IPS-18c (cell line): ENCODE results near the gene HOXC9.

ENCODE experiments used
- H3K4me3 ChIP-seq: 2 replicates; pipeline ENCODE4 v1.7.0; 2013; ENCODE audit warnings: low read depth, mild to moderate bottlenecking, low read length, moderate library complexity; ENCODE audit not compliant: insufficient read depth
- H3K9me3 ChIP-seq: one replicate; pipeline ENCODE4 v1.6.1; 2013; ENCODE audit warnings: mild to moderate bottlenecking, low read length, moderate library complexity; ENCODE audit not compliant: control insufficient read depth, insufficient read depth

Gene HOXC9

GRCh38 chr12:54002915-54003389 lies 3.0 kb downstream of the HOXC9 start:
- H3K4me3 ChIP-seq: no peak overlapping the region
- peaks cover 2% of the 10 kb centered on the region for H3K9me3 ChIP-seq

GRCh38 chr12:54003625-54004024 lies 3.7 kb downstream of the HOXC9 start:
- no peak overlapping the region for H3K4me3 ChIP-seq

DNA sequence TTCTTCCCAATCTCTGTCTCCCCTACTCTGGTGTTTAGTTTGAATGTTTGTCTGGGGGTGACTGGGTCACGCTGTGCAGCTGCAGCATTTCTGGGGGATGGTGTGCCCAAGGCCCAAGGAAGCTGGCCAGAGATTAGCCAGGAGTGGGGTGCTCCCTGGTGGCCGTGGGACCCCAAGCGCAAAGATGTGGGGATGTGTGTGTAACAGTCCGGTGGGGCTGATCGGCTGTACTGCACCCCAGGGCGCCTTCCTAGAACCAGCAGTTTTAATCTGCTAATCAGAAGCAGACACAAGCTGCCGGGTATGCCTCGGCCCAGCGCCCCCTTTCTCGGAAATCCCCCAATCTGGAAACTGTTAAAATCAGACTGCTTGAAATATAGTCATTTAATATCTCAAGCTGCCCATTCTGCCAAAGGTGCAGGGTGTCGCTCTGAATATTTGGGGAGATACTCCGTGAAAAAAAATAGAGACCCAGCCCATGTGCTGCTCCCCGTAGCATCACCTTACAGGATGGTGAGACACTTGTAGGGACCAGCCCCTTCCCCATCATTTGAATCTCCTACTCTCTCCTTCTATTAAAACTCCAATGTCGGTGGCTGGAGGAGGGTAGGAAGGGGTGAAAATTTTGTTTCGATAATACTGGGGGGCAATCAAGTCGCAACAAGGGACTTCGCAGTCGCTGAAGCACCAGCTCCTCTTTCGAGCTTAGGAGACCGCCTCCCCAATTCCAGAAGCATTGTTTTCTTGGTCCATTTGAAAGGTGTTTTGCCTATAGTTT lies 4.3 kb downstream of the HOXC9 start:
- Histone ChIP-seq H3K4me3 (no peak overlapping the region), H3K9me3 (peaks cover 2% of the 10 kb centered on the region)

More at GRCh38 chr12:54003625-54004024, 3.7 kb downstream of the HOXC9 start:
- H3K9me3 ChIP-seq: peaks cover 2% of the 10 kb centered on the region

DNA sequence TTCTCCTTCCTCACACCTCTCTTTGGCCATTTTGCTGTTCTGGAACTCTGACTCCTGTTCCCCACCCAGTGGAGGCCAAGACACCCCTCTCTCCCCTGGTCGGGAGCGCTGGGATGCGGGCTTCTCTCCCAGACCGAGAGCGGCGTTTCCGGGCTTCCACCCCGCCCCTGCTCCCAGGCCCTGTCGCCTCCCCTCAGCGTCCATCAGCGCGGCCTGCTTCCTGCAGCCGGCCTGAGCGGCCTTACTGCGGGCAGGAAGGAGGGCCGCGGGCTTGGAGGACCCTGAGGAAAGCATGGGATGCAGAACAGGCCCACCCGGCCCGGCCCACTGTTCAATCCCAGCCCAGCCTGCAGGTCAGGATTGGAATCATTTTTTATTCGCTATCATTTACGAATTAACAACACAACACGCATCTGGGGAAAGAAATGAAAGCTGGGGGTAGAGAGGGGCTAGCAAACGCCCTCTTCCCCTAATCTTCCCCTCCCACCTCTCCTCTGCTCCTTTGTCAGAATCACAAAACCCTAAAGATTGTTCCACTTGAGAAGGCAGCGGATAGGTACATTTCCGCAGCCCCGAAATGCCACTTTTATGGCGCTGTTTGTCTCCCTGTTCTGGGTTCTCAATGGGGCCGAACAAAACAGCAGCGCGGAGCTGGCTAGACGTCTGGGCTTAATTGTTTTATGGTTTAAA lies 5.0 kb downstream of the HOXC9 start:
- H3K9me3 ChIP-seq: peaks cover 2% of the 10 kb centered on the region
- no peak overlapping the region for H3K4me3 ChIP-seq

GRCh38 chr12:54005531-54005852 lies 5.5 kb downstream of the HOXC9 start:
- H3K4me3 ChIP-seq: no peak overlapping the region
- H3K9me3 ChIP-seq: peaks cover 4% of the 10 kb centered on the region

DNA sequence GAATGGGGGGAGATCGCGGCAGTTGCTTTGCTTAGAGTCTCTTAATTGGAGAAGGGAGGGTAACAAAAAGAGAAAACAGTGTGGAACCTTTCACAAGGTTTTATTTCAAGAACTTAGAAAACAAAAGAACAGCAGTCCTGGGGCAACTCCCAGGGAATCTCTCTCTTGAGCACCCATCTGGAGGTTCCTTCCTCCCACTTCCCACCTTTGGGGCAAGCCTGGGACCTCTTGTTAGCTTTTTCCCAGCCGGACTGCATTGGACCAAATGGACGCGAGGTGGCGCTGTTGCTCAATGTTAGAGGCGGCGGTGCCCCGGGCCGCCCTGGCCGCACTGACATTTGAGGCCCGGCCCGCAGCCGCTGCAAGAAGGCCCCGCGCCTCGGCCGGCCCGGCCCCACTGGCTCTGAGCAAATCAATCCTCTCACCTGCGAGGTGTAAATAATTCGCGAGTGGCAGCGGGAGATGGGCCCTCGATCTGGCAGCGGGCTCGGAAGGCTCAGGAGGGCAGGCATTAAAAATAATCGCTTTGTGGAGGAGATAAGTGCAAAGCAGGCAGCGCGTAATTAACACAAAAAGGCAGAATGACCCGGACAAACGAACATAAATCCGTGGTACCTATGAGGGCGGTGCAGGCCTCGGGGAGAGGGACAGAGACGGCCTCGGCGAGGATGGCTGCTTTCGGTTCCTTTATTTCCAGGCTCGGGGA lies 6.0 kb downstream of the HOXC9 start:
- H3K9me3 ChIP-seq: peaks cover 4% of the 10 kb centered on the region
- no peak overlapping the region for H3K4me3 ChIP-seq

DNA sequence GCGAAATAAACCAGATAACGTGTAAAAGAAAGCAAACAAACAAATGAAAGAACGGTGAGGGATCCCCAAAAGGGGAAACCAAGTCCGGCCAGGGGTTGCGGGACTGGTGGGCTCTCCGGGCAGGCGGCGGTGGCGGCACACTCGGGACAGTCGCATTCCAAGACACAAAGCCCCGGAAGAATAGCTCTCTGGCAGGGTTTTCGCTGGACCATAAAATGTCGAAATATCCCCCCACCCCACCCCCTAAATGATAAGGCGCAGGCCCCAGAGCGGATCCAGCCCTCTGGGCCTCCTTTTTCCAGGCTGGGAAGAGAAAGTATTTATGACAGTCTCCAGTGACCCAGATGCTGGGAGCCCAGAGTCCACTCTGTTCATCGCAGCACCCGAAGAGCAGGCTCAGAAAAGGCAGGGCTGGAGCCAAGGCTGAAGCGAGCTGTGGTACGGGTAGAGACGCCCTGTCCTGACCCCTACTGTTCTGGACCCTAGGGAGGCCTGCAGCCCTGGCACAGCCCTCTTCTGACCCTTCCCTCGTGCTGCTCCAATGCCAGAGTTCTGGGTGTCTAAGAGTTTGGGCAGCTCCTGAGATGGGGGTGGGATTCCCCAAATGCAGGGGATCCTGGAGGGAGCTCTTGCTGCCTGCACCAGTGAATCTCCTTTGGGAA lies 6.7 kb downstream of the HOXC9 start:
- H3K9me3 ChIP-seq: peaks cover 4% of the 10 kb centered on the region
- no peak overlapping the region for H3K4me3 ChIP-seq

DNA sequence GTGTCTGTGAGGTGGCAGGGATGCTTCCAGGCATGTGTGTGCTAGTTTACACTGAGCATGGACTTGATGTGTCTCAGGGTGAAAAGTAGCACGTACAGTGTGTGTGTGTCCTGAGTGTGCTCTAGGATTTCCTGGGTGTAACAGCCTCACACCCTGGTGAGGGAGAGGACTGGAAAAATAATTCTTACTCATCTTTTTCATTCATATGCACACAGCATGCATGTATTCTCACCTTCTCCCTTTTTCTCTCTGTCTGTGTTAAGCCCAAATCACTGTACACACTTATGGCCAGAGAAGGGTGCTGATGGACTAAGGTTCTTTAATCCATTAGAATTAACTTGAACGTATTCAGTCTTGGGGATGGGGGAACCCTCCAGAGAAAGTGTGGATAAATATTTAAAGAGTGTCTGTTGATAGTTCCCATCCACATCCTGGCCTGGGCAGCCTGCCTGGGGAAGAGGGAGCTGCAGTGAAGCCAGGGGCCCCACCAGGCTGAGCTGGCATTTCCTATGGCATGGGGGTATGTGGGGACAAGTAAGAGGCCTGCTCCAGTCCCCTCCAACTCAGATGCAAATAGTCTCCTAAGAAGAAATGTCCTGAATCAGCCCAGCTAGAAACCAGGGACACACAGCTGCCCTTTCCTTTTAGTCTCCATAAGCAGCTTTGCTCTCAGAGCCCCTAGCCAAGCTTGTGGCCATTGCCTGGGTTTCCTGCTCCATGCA lies 7.7 kb downstream of the HOXC9 start:
- Histone ChIP-seq H3K4me3 (no peak overlapping the region), H3K9me3 (peaks cover 4% of the 10 kb centered on the region)

DNA sequence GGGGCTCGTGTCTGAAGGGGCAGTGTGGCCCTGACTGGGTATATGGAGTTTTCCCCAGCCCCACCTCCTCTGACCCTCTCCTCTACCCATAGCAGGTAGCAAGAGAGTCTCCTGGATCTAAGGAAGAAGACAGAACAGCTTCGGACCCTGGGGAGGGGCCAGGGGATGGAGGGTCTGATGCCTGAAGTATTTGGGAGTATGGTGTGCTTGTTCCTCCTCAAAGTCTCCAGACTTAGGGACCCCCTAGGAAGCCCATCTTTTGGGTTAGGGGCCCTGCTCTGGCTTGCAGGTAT lies 8.2 kb downstream of the HOXC9 start:
- Histone ChIP-seq H3K9me3 (peaks cover 4% of the 10 kb centered on the region), H3K4me3 (no peak overlapping the region)

- H3K4me3 ChIP-seq: no peak overlapping the region
- peaks cover 2% of the 10 kb centered on the region for H3K9me3 ChIP-seq
These were observed 9.5 kb downstream of the HOXC9 start for GRCh38 chr12:54009171-54010052.

DNA sequence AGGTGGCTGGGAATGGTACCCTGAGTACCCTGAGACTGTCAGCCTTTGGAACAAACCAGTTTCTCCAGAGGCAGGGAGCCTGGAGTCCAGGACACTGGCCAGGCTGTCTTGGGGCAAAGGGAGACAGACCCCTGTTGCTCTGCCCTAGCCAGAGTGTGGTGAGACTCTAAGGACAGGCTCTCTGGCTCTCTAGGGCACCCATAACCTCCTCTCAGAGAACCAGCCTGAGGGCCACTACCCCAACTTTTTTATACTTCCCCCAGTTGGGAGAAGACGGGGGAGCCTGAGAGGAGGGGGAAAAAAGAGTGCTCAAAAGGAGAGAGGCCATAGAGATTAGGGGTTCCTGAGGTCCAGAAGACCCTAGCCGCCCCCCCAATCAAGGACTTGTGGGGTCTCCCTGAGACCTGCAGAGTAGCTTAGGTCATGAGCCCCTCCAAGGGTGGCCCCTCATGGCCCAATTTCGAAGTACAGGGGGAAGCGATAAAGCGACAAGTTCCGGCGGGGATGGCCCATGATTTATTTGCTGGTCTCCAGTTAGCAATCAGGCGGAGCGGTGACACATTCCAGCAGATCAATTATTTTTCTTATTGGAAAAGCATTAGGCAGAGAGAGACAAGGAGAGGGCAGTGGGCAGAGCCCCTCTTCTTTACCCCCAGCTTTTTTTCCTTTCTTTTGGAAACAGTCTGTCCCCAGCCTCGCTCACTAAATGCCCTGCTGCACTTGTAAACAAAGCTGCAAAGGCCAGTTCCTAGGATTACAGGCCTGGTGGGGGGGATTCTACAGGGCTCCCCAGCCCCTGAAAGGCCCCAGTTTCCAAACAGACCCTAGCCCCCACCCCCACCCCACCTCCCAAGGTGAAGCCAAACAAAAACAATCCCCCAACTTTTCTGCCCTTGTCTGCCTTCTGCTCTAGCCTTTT lies 10.4 kb downstream of the HOXC9 start:
- peaks cover 2% of the 10 kb centered on the region for H3K9me3 ChIP-seq
- no peak overlapping the region for H3K4me3 ChIP-seq

DNA sequence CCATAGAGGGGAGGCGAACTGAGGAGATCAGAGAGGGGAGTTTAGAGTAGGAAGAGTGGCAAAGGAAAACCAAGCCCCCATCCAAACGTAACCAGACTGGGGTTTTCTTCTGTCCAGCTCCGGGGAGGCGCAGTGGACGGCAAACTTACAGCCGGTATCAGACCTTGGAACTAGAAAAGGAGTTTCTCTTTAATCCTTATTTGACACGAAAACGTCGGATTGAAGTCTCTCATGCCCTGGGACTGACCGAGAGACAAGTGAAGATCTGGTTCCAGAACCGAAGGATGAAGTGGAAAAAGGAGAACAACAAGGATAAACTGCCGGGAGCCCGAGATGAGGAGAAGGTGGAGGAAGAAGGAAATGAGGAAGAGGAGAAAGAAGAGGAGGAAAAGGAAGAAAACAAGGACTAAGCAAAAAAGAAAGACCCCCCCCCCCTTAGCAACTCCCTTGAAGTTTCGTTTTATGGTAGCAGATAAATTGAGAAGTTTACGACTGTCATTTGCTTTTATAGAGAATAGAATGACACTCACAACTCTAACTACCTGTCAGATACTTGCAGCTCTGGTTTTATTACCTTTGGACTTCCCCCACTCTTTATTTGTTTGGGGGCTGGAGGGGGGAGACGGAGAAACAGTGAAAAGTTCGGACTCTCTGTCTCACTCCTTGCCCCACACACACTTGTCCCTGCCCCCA lies 11.2 kb downstream of the HOXC9 start:
- no peak overlapping the region for H3K4me3 ChIP-seq
- H3K9me3 ChIP-seq: peaks cover 2% of the 10 kb centered on the region

DNA sequence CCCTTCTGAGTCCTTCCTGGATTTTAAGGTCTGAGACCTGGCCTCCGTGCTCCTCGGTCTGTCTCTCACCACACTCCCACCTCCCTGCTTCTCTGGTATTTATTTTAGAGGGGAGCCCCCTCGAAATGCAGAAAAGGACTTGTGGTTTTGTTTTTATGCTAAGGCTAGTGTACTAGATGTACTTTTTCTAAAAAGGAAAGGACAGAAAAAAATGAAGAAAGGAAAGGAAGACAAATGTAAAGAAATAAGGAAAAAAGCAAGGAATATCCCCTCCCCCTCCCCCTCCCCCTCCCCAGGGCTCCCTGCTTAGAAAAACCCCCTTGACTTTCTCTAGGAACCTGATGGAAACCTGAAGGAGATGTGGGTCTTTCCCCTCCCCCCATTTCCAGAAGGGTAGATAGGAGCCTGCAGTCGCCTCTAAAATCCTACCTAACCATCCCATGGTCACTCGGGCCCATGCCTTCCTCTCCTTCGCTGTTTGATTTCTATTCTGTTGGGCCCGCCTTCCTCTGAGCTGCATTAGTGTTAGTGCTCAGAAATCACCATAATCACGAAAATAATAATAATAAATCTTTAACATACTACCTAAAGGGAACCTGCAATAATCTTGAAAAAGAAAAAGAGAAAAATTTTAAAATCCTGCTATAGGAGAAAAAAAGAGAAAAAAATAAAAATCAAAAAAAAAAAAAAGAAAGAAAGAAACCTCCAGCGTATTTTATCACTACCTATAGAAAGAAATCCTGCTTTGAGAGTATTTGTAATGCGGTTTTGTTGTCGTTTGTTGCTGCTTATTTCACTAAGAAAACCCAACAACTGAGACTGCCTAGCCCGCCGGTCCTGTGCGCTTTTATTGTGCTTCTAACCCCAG lies 11.9 kb downstream of the HOXC9 start:
- peaks cover 2% of the 10 kb centered on the region for H3K9me3 ChIP-seq
- H3K4me3 ChIP-seq: no peak overlapping the region
